ENCODE measurements around the gene HMCN2.

HMCN2 gene

GRCh38 chr9:130296783-130297055 lies 31.2 kb downstream of the HMCN2 start:
- H3K27ac ChIP-seq, result no peak overlapping the region
- TF ChIP-seq ZFX (IDR thresholded peaks at IDR 0.05) (no peak), CTCF (conservative IDR thresholded peaks at IDR 0.05) (no peak)

DNA sequence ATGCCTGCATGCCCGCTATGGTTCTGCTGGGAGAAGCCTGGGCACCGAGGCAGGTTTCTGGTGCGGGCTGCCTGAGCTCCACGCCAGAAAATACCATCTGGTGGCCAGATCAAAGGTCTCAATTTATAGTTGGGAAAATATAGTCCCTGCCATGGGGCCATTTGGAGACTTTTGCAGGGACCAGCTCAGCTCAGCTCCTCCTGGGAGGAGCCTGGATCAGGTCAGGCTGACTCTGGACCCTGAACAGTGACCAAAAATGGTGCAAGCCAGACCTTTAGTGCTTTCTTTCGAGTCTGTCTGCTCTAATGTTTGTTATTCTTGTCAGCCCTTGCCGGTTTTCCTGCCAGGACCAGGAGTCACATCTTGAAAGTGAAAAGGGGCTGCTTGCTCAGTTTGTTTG lies 31.8 kb downstream of the HMCN2 start:
- H3K27ac ChIP-seq, result no peak overlapping the region
- no peak for TF ChIP-seq CTCF (conservative IDR thresholded peaks at IDR 0.05)
- no peak for TF ChIP-seq ZFX (IDR thresholded peaks at IDR 0.05)

DNA sequence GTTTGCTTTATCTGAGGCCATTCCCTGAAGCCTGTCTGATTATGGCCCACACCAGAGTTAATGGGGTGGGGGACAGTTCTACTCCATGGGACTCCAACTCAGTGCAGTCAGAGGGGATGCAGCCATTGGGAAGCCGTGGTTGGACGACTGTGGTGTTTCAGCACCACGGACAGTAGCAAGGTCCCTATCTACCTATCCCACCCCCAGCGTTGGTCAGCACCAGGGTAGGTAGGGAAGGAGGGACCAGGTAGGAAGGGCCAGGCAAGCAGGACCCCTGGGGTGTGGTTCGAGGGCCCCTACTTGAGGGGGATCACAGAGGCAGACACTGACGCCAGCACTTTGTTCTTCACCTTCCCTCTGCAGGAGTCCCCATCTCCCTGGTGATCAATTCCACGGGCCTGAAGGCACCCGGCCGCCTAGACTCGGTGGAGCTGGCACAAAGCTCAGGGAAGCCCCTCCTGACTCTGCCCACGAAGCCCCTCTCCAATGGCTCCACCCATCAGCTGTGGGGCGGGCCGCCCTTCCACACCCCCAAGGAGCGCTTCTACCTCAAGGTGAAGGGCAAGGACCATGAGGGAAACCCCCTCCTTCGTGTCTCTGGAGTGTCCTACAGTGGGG lies 33.2 kb downstream of the HMCN2 start:
- no peak for TF ChIP-seq CTCF (conservative IDR thresholded peaks at IDR 0.05)
- TF ChIP-seq ZFX (IDR thresholded peaks at IDR 0.05), result no peak

DNA sequence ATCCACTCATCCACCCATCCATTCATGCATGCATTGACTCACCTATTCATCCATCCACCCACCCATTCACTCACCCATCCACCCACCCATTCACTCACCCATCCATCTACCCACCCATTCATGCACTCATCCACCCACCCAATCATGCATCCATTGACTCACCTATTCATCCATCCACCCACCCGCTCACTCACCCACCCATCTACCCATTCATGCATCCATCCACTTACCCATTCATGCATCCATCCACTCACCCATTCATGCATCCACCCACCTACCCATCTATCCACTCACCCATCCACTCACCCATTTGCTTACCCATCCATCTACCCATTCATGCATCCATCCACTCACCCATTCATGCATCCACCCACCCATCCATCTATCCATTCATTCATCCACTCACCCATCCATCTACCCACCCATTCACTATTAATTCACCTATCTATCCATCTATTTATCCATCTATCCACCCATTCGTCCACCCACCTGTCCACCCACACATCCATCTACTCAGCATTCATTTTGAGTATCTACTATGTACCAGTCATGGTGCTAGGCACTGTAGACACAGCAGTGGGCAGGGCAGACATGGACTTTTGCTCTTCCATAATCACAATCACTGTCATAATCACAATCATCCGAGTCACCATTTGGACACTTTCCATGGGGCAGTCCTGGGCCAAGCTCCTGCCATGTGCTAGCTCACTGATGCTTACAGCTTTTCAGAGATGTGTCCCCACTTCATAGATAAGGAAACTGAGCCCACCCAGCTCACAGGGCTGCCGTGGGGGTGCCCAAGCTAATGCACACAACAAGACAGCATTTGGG lies 34.4 kb downstream of the HMCN2 start:
- no peak overlapping the region for H3K27ac ChIP-seq
- TF ChIP-seq CTCF (conservative IDR thresholded peaks at IDR 0.05), result no peak
- no peak for TF ChIP-seq ZFX (IDR thresholded peaks at IDR 0.05)

More for the DNA sequence above, 33.2 kb downstream of the HMCN2 start:
- H3K27ac ChIP-seq, result no peak overlapping the region

DNA sequence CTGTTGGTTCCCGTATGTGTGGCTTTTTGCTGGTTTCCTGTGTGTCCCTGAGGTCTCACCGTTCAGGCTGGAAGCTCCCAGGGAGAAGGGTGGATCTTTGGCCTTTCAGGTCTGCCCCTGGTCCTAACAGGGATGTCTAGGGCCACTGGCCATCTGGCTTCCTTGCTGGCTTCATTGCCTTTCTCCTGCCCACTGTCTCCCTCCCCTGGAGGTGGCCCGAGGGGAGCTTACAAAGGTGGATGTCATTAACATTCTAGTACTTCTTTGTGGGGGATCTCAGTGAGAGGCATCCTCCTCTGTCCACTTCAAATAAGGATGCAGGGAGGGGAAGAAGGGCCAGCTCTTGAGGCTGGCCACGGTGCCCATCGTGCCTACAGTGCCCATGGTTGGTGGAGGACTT lies 35.2 kb downstream of the HMCN2 start:
- TF ChIP-seq CTCF (conservative IDR thresholded peaks at IDR 0.05), result no peak
- TF ChIP-seq ZFX (IDR thresholded peaks at IDR 0.05), result no peak
- H3K27ac ChIP-seq, result no peak overlapping the region

GRCh38 chr9:130301483-130302286 lies 36.1 kb downstream of the HMCN2 start:
- H3K27ac ChIP-seq, result no peak overlapping the region
- no peak for TF ChIP-seq ZFX (IDR thresholded peaks at IDR 0.05)
- no peak for TF ChIP-seq CTCF (conservative IDR thresholded peaks at IDR 0.05)
